HG02678 (cell line): Measurements from ENCODE around the gene SLF2.

ENCODE experiments used
- ATAC-seq: cut with Tn5 transposase; IDR thresholded peaks from one replicate; pipeline ENCODE4 v1.9.1; 2021; ENCODE audit warnings: mild to moderate bottlenecking, moderate library complexity; ENCODE audit not compliant: unreplicated experiment

SLF2 gene

DNA sequence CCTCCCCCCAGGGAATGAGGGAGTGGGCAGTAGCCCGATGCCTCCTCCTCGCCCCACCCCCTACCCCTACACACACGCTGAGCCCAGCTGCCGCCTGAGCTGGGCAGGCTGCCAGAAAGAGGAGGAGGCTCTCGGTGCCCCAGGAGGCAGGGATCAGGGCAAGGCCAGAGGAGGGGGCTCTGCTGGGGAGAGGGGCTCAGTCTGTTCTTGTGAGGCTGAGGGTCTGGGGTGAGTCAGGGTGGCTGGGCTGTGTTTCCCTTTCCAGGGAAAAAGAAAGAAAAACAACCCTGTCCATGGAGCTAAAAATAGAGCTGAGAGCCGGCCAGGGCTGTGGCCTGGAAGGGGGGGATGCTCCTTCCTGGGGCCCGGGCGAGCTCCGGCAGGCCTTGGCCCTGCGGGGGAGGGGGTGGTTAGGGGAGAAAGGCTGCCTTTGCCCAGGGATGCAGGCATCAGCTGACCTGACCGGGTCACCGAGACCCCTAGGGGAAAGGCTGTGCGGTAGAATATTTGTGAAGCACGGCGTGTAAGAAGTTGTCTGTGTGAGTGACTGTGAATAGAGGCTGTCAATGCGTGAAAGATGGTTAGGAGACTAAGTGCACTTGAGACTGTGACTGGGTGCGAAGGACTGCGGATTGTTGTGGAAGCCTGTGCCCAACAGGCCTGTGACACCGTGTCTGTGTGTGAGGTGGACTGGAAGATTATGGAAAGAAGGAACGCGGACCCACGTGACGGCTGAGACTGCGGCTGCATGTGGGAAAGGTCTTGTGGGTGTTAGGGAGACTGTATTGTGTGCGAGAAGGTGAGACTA lies 85.6 kb downstream of the SLF2 start:
- peak; percentile 28 for ATAC-seq

DNA sequence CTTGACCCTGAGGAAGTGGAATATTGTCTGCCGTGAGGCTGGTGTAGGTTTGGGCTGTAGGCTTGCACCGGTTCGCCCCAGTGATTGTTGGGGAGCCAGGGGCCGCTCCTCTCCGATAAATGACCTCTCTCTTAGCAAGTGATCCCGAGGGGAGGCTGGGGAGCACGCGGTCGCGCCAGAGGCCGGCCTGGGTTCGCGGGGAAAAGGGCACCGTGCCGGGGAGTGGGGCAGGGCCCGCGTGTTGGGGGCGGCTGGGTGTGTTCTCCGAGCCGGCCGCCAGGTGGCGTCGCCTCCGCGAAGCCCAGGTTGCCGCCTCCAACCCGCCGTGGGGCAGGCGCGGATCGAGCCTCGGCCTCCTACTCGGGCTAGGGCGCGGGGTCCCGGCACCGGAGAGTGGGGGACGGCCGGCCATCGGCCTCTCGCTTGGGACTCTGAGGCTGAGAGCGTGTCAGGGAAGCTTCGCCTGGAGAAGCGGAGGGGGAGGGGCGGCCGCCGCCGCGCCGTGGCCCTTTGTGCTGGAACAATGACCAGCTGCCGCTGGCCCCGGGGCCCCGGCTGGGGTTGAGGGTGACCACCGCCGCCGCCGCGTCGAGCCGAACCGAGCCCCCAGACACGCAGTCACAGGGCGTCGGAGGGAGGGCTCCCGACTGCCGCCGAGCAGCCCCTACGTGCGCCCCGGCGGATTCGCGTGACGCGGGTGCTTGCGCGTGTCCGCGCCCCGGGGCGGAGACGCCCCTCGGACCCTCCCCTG lies 86.4 kb downstream of the SLF2 start:
- peak; percentile 44 for ATAC-seq

DNA sequence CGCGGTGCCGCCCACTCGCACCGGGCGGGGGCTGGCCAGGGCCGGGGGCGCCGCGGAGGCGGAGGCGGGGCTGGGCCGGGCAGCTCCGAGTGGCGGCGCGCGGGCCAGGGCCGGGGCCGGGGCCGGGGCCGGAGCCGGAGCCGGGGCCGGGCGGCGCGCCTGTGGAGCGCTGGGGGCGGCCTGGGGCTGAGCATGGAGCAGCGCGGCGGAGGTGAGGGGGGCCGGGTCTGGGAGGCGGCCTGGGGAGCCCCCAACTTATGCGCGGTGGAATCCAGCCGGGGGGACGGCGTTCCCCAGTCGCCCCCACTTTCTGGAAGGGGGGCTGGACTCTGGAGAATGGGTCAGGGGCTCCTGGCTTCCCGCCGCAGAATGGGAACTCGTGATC lies 87.0 kb downstream of the SLF2 start, which contains the start of gene LZTS2:
Gene LZTS2, plus strand, starts transcription at position 67 of the 385 bp plus-strand sequence. CDS start 2,731 bp downstream, outside the sequence.
- ATAC-seq: no peak

DNA sequence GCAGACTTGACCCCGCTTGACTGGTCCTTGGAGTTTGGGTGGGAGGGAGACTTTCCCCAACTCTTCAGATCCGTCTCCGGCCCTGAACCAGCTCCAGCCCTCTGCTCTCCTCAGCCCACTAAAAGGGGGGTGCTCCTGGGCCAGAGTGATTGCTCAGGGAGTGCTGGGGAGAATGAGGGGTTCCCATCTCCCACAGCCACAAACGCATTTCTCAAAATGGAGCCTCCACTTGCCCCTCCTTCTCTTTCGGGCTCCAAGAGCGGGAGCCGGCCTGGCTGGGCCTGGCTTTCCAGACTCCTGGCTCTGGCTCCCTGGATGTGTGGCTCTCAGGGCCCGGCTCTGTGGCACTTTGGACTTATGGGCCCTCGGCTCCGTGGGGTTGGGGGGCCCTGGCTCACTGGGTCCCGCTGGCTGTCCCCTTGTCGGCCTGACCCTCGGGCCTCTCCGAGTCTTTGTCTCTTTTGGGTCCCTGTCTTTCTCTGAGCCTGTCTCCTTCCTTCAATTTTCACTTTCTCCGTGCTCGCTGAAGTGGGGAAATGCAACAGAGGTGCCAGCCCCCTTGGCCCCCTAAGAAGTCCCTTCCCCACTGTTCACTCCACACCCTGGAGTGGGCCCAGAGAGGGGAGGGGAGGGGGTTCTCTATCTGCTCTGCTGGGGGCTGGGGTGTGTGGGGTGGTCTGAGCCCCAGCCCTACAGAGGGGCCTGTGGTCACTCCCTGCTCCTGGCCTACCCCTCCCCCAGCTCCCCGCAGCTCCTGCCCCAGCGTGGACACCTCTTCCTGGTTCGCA lies 87.6 kb downstream of the SLF2 start:
- no peak for ATAC-seq

DNA sequence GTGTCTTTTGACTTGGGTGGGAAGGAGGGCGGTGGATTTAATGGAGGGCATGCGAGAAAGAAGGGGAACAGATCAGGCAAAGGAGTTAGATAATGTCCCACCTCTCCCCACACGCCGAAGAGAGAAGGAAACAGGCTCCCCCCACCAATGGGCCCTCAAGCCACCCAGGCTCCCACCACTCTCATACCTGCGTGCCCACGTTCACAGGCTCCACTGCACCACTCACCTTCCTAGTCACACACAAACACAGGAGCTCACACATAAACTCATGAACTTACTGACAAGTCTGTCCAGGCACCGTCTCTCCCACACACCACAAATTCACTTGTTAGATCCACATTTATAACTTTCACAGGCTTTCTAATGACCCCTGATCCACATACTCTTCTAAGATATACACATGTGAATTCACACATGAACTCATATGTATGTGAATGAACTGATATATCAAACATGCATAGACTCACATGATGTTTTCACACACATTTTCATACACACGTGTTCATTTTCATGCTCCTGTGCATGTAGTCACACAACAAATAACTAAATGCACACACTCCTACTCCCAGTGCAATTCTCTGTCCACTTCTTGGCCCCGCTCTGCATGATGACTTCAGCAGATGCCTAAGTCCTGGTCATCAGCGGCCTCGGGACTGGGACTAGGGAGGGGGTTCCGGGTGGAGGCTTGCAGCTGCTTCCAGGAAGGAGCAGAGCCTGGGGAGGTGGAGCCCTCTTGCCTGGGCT lies 88.3 kb downstream of the SLF2 start:
- no peak for ATAC-seq

DNA sequence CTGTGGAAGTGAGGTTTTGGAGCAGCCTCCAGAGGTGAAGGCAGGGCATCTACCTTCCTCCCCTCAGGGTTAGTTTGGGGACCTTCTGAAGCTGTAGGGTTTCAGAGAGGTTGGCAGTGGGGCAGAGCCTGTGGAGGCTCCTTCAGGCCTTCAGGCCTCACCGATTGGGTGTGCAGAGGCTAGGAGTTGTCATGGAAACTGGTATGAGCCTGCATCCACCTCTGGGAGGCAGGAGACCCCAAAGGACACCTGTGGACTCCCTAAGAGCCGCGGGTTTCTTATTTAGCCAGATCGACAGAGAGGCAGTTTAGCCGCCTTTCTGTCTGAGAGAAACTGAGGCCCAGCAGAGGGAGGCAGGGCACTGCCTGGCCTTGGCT lies 88.9 kb downstream of the SLF2 start:
- no peak for ATAC-seq

DNA sequence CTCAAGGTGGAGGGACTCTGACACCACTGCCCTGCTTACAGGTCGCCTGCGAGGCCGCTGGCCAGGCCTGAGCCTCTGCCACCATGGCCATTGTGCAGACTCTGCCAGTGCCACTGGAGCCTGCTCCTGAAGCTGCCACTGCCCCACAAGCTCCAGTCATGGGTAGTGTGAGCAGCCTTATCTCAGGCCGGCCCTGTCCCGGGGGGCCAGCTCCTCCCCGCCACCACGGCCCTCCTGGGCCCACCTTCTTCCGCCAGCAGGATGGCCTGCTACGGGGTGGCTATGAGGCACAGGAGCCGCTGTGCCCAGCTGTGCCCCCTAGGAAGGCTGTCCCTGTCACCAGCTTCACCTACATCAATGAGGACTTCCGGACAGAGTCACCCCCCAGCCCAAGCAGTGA lies 89.7 kb downstream of the SLF2 start:
- ATAC-seq: no peak

DNA sequence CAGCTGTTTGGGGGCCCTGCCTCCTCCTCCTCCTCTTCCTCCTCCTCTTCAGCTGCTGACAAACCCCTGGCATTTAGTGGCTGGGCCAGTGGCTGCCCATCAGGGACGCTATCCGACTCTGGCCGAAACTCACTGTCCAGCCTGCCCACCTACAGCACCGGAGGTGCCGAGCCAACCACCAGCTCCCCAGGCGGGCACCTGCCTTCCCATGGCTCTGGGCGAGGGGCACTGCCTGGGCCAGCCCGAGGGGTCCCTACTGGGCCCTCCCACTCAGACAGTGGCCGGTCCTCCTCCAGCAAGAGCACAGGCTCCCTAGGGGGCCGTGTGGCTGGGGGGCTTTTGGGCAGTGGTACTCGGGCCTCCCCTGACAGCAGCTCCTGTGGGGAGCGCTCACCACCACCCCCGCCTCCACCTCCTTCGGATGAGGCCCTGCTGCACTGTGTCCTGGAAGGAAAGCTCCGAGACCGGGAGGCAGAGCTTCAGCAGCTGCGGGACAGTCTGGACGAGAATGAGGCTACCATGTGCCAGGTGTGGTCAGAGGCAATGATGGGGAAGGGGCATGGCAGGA lies 91.0 kb downstream of the SLF2 start:
- ATAC-seq: no peak

DNA sequence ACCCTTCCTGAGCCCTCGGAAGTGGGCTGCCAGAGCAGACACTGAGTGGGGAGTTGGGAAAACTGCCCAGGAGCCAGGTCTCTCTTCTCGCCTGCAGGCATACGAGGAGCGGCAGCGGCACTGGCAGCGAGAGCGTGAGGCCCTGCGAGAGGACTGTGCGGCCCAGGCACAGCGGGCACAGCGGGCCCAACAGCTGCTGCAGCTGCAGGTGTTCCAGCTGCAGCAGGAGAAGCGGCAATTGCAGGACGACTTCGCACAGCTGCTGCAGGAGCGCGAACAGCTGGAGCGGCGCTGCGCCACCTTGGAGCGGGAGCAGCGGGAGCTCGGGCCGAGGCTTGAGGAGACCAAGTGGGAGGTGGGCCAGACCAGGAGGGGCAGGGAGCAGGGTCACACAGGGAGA lies 92.6 kb downstream of the SLF2 start:
- no peak for ATAC-seq

DNA sequence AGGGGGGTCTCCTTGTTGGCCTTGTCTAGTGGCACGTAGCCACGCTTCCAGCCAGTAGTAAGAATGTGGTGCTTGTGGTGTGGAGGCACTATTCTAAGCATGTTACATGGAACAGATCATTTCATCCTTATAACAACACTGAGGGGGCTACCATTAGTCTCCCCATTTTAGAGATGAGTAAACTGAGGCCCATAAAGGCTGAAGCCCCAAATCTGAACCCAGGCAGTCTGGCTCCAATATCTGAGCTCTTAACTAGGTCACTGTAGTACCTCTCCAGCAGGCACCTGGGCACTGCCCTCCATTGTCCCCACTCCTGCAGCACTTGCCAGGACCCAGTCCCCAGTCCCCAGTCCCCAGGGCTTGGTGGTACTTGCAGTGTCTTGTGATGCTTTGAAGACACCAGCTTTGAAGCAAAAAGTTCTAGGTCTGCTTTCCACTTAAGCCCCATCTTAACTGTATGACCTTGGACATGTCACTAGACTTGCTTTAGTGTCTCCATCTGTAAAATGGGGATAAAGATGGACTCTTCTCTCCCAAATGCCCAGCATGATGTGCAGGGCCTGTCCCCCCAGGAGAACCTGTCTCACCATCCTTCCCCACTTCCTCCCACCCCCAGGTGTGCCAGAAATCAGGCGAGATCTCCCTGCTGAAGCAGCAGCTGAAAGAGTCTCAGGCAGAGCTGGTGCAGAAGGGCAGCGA lies 93.3 kb downstream of the SLF2 start:
- no peak for ATAC-seq

DNA sequence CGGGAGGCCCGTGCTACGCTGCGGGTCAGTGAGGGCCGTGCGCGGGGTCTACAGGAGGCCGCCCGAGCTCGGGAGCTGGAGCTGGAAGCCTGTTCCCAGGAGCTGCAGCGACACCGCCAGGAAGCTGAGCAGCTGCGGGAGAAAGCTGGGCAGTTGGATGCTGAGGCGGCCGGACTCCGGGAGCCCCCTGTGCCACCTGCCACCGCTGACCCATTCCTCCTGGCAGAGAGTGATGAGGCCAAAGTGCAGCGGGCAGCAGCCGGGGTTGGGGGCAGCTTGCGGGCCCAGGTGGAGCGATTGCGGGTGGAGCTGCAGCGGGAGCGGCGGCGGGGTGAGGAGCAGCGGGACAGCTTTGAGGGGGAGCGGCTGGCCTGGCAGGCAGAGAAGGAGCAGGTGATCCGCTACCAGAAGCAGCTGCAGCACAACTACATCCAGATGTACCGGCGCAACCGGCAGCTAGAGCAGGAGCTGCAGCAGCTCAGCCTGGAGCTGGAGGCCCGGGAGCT lies 93.9 kb downstream of the SLF2 start:
- ATAC-seq: no peak

DNA sequence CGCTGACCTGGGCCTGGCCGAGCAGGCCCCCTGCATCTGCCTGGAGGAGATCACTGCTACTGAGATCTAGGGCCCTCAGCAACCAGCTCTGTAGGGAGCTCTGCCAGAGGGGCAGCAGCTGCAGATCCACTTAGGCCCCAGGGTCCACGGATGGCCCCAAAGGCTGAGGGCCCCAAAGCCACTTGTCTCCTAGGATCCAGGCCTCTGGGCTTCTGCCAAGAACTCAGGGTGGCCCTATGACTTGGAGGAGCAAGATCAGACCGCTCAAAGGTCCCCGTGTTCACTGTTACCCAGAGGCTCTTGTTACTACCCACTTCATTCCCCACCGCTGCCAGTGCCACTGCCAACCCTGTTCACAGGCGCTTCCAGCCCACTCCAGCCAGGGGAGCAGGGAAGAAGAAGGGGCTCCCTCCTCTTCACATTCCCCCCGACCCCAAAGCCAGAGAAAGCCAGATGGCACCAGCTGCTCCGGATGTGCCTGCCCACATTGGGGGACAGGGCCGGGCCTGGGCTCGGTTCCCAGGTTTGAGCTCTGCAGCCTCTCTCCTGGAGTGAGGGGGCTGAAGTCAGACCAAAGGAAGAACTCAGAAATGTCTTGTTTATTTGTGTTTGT lies 94.4 kb downstream of the SLF2 start:
- ATAC-seq: no peak

DNA sequence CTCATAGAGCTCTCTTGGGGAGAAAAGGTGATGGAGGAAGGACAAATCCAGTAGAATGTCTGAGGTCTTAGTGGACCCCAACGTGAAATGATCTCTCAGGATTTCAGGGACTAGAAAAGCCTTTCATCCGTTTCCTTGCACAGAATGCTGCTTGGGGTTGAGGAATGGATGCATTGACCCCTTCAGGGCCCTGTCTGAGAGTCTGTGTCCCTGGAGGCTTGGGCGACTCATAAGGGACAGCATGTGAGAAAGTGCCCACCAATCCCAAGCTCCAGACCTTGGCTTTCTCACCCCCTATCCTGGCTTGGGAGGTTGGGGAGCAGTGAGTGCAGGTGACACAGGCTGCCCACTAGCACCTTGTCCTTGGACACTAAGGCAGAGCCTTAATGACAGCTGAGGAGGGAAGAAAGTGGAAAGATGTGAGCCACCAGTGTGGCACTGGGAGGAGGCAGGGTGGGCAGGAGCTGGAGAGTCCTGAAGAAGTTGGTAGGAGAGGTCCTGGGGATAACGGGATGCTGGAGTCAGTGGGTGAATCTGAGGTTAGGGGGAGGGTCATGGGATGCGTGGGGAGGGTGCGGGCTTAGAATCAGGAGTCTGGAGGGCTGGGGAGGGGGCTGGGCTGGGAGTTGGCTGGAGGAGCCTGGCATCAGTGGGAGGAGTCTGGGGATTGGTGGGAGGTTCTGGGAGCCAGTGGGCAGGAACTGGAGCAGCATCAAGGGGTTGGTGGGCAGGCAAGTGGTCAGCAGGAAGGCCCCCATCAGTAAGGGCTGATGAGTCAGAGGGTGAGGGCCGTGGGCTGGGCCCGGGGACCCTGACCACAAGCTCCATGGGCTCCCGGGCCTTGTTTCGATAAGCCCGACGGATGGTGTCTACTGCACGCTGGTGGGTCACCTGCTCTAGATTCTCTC lies 95.4 kb downstream of the SLF2 start:
- no peak for ATAC-seq

DNA sequence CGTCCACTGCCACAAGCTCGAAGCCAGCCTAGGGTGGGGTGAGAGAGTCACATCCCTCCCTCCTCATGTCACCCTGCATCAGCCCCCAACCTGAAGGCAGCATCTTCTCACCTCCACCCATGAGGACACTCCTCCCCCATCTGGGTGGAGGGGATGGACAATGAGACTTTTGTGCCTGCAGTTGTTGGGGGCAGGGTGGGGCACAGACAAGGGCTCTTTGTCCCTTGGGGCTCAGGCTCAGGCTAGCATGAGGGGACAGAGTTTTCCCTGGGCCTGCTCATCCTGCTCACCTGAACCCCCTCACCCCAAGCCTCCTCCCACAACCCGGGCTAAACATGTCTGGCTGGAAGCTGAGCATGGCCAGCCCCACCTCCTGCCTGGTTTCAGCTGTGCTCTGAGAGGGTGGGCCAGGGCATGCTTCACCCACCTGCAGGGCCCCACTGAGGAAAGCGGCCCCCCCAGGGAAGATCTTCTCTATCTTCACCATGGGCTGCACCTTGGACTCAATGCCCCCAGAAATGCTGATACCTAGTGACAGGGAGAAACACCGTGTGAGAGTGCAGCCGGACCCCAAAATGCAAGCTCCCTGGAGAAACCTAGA lies 96.2 kb downstream of the SLF2 start:
- ATAC-seq: no peak

DNA sequence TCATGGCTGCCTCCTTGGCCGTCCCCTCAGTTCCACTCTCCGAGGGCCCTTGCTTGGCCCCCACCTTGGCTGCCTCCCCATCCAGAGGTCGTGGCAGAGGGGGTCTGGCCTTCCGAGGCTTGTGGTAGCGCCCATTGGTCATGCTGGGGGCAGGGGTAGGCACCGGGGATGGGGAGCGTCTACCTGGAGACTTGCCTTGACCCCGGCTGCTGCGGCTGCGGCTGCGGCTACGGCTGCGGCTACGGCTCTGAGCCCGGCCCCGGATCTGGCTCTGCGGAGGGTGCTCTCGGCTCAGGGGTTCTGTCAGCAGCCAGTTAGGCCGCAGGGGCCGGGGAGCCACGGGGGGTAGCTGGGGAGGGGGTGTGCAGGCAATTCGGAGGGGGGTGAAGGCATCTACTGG lies 97.6 kb downstream of the SLF2 start:
- ATAC-seq: no peak

DNA sequence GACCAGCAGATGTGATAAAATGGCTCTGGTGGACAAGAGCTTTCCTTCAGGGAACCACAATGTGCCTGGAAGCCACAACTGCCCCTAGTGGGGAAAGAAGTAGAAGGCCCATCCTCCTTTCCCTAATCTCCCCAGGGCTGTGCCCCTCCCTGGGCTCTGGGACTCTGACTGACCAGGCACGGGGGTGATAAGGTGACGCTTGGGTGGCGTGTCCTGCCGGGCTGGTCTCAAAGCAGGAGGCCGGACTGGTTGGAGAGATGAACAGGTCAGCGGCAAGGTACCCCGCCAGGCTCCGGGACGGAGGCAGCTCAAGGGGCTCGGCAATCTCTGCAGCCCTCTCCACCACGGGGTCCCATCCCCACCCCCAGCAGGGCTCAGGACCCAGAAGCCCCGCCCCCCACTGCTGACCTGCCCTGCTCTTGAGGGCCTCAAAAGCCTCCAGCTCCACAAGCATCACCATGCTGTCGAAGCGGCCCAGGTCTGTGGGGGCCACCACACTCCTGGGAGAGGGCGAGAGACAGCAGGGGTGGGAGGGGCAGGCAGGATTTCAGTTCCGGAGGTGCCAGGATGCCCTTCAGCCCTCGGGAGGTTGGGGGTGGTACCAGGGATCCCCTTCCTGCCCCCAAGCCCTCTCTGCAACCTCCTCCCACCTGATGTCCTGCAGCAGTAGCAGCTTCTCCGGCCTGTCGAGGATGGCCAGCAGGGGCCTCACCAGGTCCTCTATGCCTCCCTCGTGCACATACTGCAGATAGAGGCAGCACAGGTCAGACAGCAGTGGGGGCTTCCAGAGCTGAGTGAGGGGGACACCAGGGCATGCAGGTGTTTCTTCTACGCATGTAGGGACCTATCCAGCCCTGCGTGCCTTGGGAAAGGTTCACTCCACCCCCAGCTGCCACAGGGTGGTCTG lies 99.0 kb downstream of the SLF2 start:
- ATAC-seq: no peak
